ENCODE results near the gene C1orf87.

- TF ChIP-seq CTCF (IDR thresholded peaks at IDR 0.05) (no peak), POLR2A (IDR thresholded peaks at IDR 0.05) (no peak)
Observed at GRCh38 chr1:60073605-60074278, at the start of gene C1orf87.

All from heart left ventricle (tissue), 13 donors.